Measurements from ENCODE around the gene AQP1. TPM values are rescaled to one million over a fixed set of nuclear protein-coding genes. Genes with fewer than 3 reads are reported as not detected.

The AQP1 gene
- polyA plus RNA-seq, 1 donor from 2014 or later: 3.2 TPM

GRCh38 chr7:30938435-30939316 lies 27.0 kb downstream of the AQP1 start:
- Histone ChIP-seq H4K20me1 (ENCODE audit: insufficient read depth) (no peaks in the 10 kb centered on the region), H3K27ac (ENCODE audit: low read length) (no peak overlapping the region), H3K9me3 (ENCODE audit: low read length) (no peaks in the 10 kb centered on the region), H3K9me2 (ENCODE audit: insufficient read depth, low read length) (no peaks in the 10 kb centered on the region), H2AFZ (ENCODE audit: low read depth, low read length) (peak overlapping the region; percentile 17), H3K4me2 (ENCODE audit: low read length) (no peak overlapping the region), H3K36me3 (ENCODE audit: insufficient read depth, low read length) (no peaks in the 10 kb centered on the region), H3K9ac (ENCODE audit: low read length) (no peak overlapping the region), H3K79me2 (replicated peaks; ENCODE audit: insufficient read depth, low read length) (no peaks in the 10 kb centered on the region), H3F3A (ENCODE audit: insufficient read depth, low read length, poor library complexity, severe bottlenecking) (no peaks in the 10 kb centered on the region), H3K27me3 (ENCODE audit: insufficient read depth, low read depth, low read length) (no peaks in the 10 kb centered on the region), H3K4me3 (ENCODE audit: low read length) (peak overlapping the region; percentile 35)
- TF ChIP-seq CTCF (IDR thresholded peaks at IDR 0.05; ENCODE audit: poor library complexity, severe bottlenecking): peak; percentile 77
- peak; percentile 54 for TF ChIP-seq SMC3 (conservative IDR thresholded peaks at IDR 0.05; ENCODE audit: poor library complexity)
- TF ChIP-seq RAD21 (conservative IDR thresholded peaks at IDR 0.05): peak; percentile 28
- TF ChIP-seq EZH2 (IDR thresholded peaks at IDR 0.05; ENCODE audit: borderline replicate concordance, insufficient read depth, low read length, poor library complexity, severe bottlenecking): no peak

- Histone ChIP-seq H3K36me3 (ENCODE audit: insufficient read depth, low read length) (no peaks in the 10 kb centered on the region), H3K9me2 (ENCODE audit: insufficient read depth, low read length) (no peaks in the 10 kb centered on the region), H3K4me2 (ENCODE audit: low read length) (no peak overlapping the region), H3K27ac (ENCODE audit: low read length) (no peak overlapping the region), H3K9ac (ENCODE audit: low read length) (no peak overlapping the region), H3K79me2 (replicated peaks; ENCODE audit: insufficient read depth, low read length) (no peaks in the 10 kb centered on the region), H3K27me3 (ENCODE audit: insufficient read depth, low read depth, low read length) (no peaks in the 10 kb centered on the region), H2AFZ (ENCODE audit: low read depth, low read length) (no peak overlapping the region), H3F3A (ENCODE audit: insufficient read depth, low read length, poor library complexity, severe bottlenecking) (no peaks in the 10 kb centered on the region), H4K20me1 (ENCODE audit: insufficient read depth) (no peaks in the 10 kb centered on the region), H3K9me3 (ENCODE audit: low read length) (no peaks in the 10 kb centered on the region), H3K4me3 (ENCODE audit: low read length) (no peak overlapping the region)
- no peak for TF ChIP-seq TAF1 (IDR thresholded peaks at IDR 0.05; ENCODE audit: low read depth)
- no peak for TF ChIP-seq REST (IDR thresholded peaks at IDR 0.05; ENCODE audit: borderline replicate concordance)
- no peak for TF ChIP-seq EZH2 (IDR thresholded peaks at IDR 0.05; ENCODE audit: borderline replicate concordance, insufficient read depth, low read length, poor library complexity, severe bottlenecking)
- no peak for TF ChIP-seq RAD21 (conservative IDR thresholded peaks at IDR 0.05)
Measured at GRCh38 chr7:30941582-30942323, 30.1 kb downstream of the AQP1 start.
